HepG2 (cell line): Measurements from ENCODE around the gene BAZ1A. TPM values are rescaled to one million over a fixed set of nuclear protein-coding genes. Genes with fewer than 3 reads are reported as not detected.

Experiments used
- ATAC-seq: fragments of 200-7000 bp; cut with Tn5 transposase; 3 replicates; pipeline ENCODE4 v1.9.1; 2020; ENCODE audit warnings: mild to moderate bottlenecking, moderate library complexity
- BruUV-seq: library from RNA; stranded (reverse); fragments of 400-500 nt; replicated peaks from 2 replicates; lab custom pipeline; 2021; lab: Mats Ljungman, UMichigan
- CTCF ChIA-PET: fragments of 300-600 bp; formaldehyde crosslinking; extraction: SDS; loops from one replicate; lab custom pipeline; 2021; ENCODE audit warnings: low total read pairs, inconsistent platforms, low intra/inter-chr PET ratio; lab: Yijun Ruan, JAX
- POLR2A ChIA-PET: fragments of 350-600 bp; sonication (Branson Sonifier 250); formaldehyde crosslinking; loops from one replicate; lab custom pipeline; 2020; ENCODE audit warnings: antibody characterized with exemption, inconsistent platforms; lab: Yijun Ruan, JAX
- DNase-seq: peaks from one replicate; pipeline ENCODE4 v3.0.0-alpha.2; 2015; ENCODE audit warnings: low spot score
- FAIRE-seq: peaks from 3 replicates; lab custom pipeline; 2011; peaks lifted over from hg19 to GRCh38; lab: Jason Lieb, UNC
- H2AFZ ChIP-seq: one replicate; pipeline ENCODE4 v1.6.1; 2011; ENCODE audit warnings: low read length, inconsistent platforms
- H3K27ac ChIP-seq: fragments of 300-600 bp; 3 replicates; pipeline ENCODE4 v1.8.0; 2011; ENCODE audit warnings: mixed run types, mild to moderate bottlenecking, mixed read lengths, low read length, inconsistent platforms; ENCODE audit not compliant: insufficient read depth; ENCODE audit errors: extremely low read length
- H3K27me3 ChIP-seq, 2 experiments: fragments of 200-600 bp in 1 of 2; 2 replicates in 1 of 2; 3 replicates in 1 of 2; pipeline versions ENCODE4 v1.6.0 to v1.8.0; 2011; ENCODE audit warnings: low read length in 2 of 2, mild to moderate bottlenecking in 2 of 2, moderate library complexity in 2 of 2, inconsistent platforms in 1 of 2; ENCODE audit not compliant: insufficient read depth in 2 of 2, control insufficient read depth in 1 of 2
- H3K36me3 ChIP-seq, 2 experiments: fragments of 200-600 bp in 1 of 2; replicated peaks in 1 of 2; 2 replicates in 1 of 2; 3 replicates in 1 of 2; pipeline versions ENCODE4 v1.5.1 to v1.8.0; 2011; ENCODE audit warnings: low read length in 2 of 2, inconsistent platforms in 1 of 2; ENCODE audit not compliant: insufficient read depth in 2 of 2, control insufficient read depth in 1 of 2
- H3K4me1 ChIP-seq: 2 replicates; pipeline ENCODE4 v1.5.1; 2012; ENCODE audit warnings: low read length, inconsistent platforms; ENCODE audit not compliant: insufficient read depth
- H3K4me2 ChIP-seq: 2 replicates; pipeline ENCODE4 v1.6.0; 2011; ENCODE audit warnings: low read depth, low read length, inconsistent platforms
- H3K4me3 ChIP-seq, 3 experiments: fragments of 200-600 bp in 1 of 3; sonication (generic), shearing (Covaris generic) in 1 of 3; replicated peaks in 1 of 3; 2 replicates each; pipeline ENCODE4 v1.5.1; 2011 to 2016; ENCODE audit warnings: low read length in 3 of 3, inconsistent platforms in 2 of 3, low read depth in 2 of 3, mild to moderate bottlenecking in 2 of 3, control low read depth in 1 of 3, mixed read lengths in 1 of 3; ENCODE audit not compliant: insufficient read depth in 1 of 3
- H3K79me2 ChIP-seq: one replicate; pipeline ENCODE4 v1.6.1; 2011; ENCODE audit warnings: low read length, inconsistent platforms; ENCODE audit not compliant: insufficient read depth
- H3K9ac ChIP-seq: 2 replicates; pipeline ENCODE4 v1.6.0; 2011; ENCODE audit warnings: mild to moderate bottlenecking, low read depth, low read length, inconsistent platforms; ENCODE audit not compliant: insufficient read depth
- H3K9me3 ChIP-seq: 2 replicates; pipeline ENCODE4 v1.5.1; 2012; ENCODE audit warnings: mild to moderate bottlenecking, low read length
- H4K20me1 ChIP-seq: 2 replicates; pipeline ENCODE4 v1.6.0; 2011; ENCODE audit warnings: inconsistent platforms, mild to moderate bottlenecking, low read length, moderate library complexity; ENCODE audit not compliant: insufficient read depth
- JUN ChIP-seq: sonication (generic); formaldehyde crosslinking; IDR thresholded peaks from 2 replicates; pipeline ENCODE4 v1.4.0; 2020; ENCODE audit warnings: mild to moderate bottlenecking, missing genetic modification reagents
- KDM3A ChIP-seq: IDR thresholded peaks from 2 replicates; pipeline ENCODE4 v1.6.1; 2018; ENCODE audit warnings: low read depth, missing compliant biosample characterization
- MBD4 ChIP-seq: IDR thresholded peaks from 2 replicates; pipeline ENCODE4 v1.6.1; 2012; ENCODE audit warnings: low read length, inconsistent platforms, borderline replicate concordance
- MBNL3 ChIP-seq: fragments of 250-450 bp; sonication (Bioruptor Pico); conservative IDR thresholded peaks from 2 replicates; pipeline ENCODE4 v1.8.0; 2022; ENCODE audit warnings: mild to moderate bottlenecking, inconsistent platforms
- TARDBP ChIP-seq: sonication (generic); formaldehyde crosslinking; IDR thresholded peaks from 2 replicates; pipeline ENCODE4 v1.8.0; 2022; ENCODE audit warnings: mild to moderate bottlenecking, missing genetic modification reagents
- ZNF318 ChIP-seq: sonication (generic); formaldehyde crosslinking; IDR thresholded peaks from 2 replicates; pipeline ENCODE4 v1.4.0; 2020; ENCODE audit warnings: mild to moderate bottlenecking, missing genetic modification reagents
- ZNF563 ChIP-seq: sonication (generic); formaldehyde crosslinking; IDR thresholded peaks from 2 replicates; pipeline ENCODE4 v1.8.0; 2022; ENCODE audit warnings: mild to moderate bottlenecking, moderate library complexity, missing genetic modification reagents
- WGBS: methylation state at CpG from one replicate; pipeline ENCODE4 v1.1.6; 2017; ENCODE audit warnings: low lambda C conversion rate; 5-methylcytosine and 5-hydroxymethylcytosine counted together
- in situ Hi-C: cut with HindIII; loops from 2 replicates; pipeline ENCODE4 v1.10.0; 2017; ENCODE audit warnings: low pct_unique_long_range_greater_than_20kb; ENCODE audit not compliant: extremely low pct_ligation_motif_present
- intact Hi-C: fragments of 100-400 bp; cut with micrococcal nuclease; formaldehyde crosslinking; loops from one replicate; pipeline ENCODE4 v1.10.0; 2022; ENCODE audit not compliant: unreplicated experiment
- polyA plus RNA-seq, 8 experiments: library from polyadenylated mRNA; depleted of rRNA in 3 of 8; stranded (reverse) in 7 of 8; unstranded in 1 of 8; fragments of >200 nt; fragmentation: Illumina TruSeq in 4 of 8; extraction: Trizol in 4 of 8; gene quantifications; 2 replicates each; pipeline versions ENCODE4 v1.2.1 to v1.2.3, GENCODE V29; 2011 to 2016; ENCODE audit warnings: low read depth in 4 of 8, missing spikeins in 1 of 8, mixed read lengths in 1 of 8; ENCODE audit not compliant: insufficient read depth in 1 of 8
- total RNA-seq, 5 experiments: library from RNA; depleted of rRNA; stranded (reverse); fragments of >200 nt; fragmentation: Illumina TruSeq; extraction: Trizol; gene quantifications; 2 replicates each; pipeline ENCODE4 v1.2.3, GENCODE V29; 2016; ENCODE audit warnings: low read depth in 1 of 5
- TF ChIP-seq, protein P1 (sequence below): sonication (generic); formaldehyde crosslinking; conservative IDR thresholded peaks from 2 replicates; pipeline ENCODE4 v1.5.0; 2020; ENCODE audit warnings: missing genetic modification reagents
- TF ChIP-seq, protein P2 (sequence below): sonication (generic); formaldehyde crosslinking; conservative IDR thresholded peaks from 2 replicates; pipeline ENCODE4 v1.4.0; 2020; ENCODE audit warnings: mild to moderate bottlenecking, missing genetic modification reagents, moderate library complexity

The BAZ1A gene
- total and polyA plus RNA-seq, 2 of the 13 experiments (the other 11 are each of a cell fraction or from before 2014, with no cell fraction given): 20.9 to 56.8 TPM

GRCh38 chr14:34837801-34838322 lies 37.3 kb downstream of the BAZ1A start:
- H2AFZ ChIP-seq: no peak overlapping the region
- H3K4me2 ChIP-seq: peak overlapping the region; percentile 50
- intact Hi-C loops (loop anchor here (5.0 kb wide), 1 partner anchor 41 kb away; no protein-coding TSS in a partner anchor), in situ Hi-C loops (no loop called here)
- POLR2A ChIA-PET: interaction anchor here (0.9 to 1.3 kb wide), 2 partner anchors 37 to 143 kb away, joined by 3 to 4 read pairs; partner anchors contain the start of gene BAZ1A
- H3K9me3 ChIP-seq: no peaks in the 10 kb centered on the region
- H3K27me3 ChIP-seq: no peaks in the 10 kb centered on the region
- peaks cover 4% of the 10 kb centered on the region for H3K79me2 ChIP-seq
- H4K20me1 ChIP-seq: no peaks in the 10 kb centered on the region
- H3K4me3 ChIP-seq: peak overlapping the region in 2 of 3 experiments; percentile 0 to 1; a peak in 2 of 6 replicates
- H3K4me1 ChIP-seq: peaks cover 64% of the 10 kb centered on the region
- WGBS: 22% methylated on average over 3 of the region's 3 CpGs
- H3K27ac ChIP-seq: peak overlapping the region; percentile 77
- CTCF ChIA-PET: no interaction called here
- BruUV-seq: no TSS peak
- peak; percentile 99 for DNase-seq
- H3K36me3 ChIP-seq: no peaks in the 10 kb centered on the region; a peak in 1 of 5 replicates
- peak; percentile 56 for FAIRE-seq
- peak overlapping the region; percentile 47 for H3K9ac ChIP-seq
- ATAC-seq: peak; percentile 96
- TF ChIP-seq ZNF318 (CRISPR knock-in tag) (no peak), MBNL3 (CRISPR knock-in tag) (no peak), KDM3A (CRISPR knock-in tag) (no peak), ZNF563 (no peak), TARDBP (CRISPR knock-in tag) (peak; percentile 63; the same call in 1 of the 2 replicates), JUN (no peak), MBD4 (no peak)
- TF ChIP-seq, protein P1, sequence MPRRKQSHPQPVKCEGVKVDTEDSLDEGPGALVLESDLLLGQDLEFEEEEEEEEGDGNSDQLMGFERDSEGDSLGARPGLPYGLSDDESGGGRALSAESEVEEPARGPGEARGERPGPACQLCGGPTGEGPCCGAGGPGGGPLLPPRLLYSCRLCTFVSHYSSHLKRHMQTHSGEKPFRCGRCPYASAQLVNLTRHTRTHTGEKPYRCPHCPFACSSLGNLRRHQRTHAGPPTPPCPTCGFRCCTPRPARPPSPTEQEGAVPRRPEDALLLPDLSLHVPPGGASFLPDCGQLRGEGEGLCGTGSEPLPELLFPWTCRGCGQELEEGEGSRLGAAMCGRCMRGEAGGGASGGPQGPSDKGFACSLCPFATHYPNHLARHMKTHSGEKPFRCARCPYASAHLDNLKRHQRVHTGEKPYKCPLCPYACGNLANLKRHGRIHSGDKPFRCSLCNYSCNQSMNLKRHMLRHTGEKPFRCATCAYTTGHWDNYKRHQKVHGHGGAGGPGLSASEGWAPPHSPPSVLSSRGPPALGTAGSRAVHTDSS (CRISPR knock-in tag): no peak
- TF ChIP-seq, protein P2, sequence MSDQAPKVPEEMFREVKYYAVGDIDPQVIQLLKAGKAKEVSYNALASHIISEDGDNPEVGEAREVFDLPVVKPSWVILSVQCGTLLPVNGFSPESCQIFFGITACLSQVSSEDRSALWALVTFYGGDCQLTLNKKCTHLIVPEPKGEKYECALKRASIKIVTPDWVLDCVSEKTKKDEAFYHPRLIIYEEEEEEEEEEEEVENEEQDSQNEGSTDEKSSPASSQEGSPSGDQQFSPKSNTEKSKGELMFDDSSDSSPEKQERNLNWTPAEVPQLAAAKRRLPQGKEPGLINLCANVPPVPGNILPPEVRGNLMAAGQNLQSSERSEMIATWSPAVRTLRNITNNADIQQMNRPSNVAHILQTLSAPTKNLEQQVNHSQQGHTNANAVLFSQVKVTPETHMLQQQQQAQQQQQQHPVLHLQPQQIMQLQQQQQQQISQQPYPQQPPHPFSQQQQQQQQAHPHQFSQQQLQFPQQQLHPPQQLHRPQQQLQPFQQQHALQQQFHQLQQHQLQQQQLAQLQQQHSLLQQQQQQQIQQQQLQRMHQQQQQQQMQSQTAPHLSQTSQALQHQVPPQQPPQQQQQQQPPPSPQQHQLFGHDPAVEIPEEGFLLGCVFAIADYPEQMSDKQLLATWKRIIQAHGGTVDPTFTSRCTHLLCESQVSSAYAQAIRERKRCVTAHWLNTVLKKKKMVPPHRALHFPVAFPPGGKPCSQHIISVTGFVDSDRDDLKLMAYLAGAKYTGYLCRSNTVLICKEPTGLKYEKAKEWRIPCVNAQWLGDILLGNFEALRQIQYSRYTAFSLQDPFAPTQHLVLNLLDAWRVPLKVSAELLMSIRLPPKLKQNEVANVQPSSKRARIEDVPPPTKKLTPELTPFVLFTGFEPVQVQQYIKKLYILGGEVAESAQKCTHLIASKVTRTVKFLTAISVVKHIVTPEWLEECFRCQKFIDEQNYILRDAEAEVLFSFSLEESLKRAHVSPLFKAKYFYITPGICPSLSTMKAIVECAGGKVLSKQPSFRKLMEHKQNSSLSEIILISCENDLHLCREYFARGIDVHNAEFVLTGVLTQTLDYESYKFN (CRISPR knock-in tag): peak; percentile 76
